Osteoblast (primary cell): ENCODE measurements around the gene RAB3C. TPM values are rescaled to one million over a fixed set of nuclear protein-coding genes. Genes with fewer than 3 reads are reported as not detected.

Source experiments
- DNase-seq: peaks from one replicate; pipeline ENCODE4 v3.0.0; 2011; ENCODE audit warnings: low spot score, mixed read lengths; ENCODE audit not compliant: insufficient read length; ENCODE audit errors: missing footprints
- H2AFZ ChIP-seq: 2 replicates; pipeline ENCODE4 v1.6.0; 2011; ENCODE audit warnings: mild to moderate bottlenecking, low read length
- H3K27ac ChIP-seq: 2 replicates; pipeline ENCODE4 v1.5.1; 2011; ENCODE audit warnings: mild to moderate bottlenecking, low read depth, low read length, moderate library complexity
- H3K27me3 ChIP-seq: 2 replicates; pipeline ENCODE4 v1.6.0; 2012; ENCODE audit warnings: mild to moderate bottlenecking, control low read depth, inconsistent platforms, low read length, moderate library complexity; ENCODE audit not compliant: insufficient read depth
- H3K36me3 ChIP-seq: 2 replicates; pipeline ENCODE4 v1.5.1; 2011; ENCODE audit warnings: mild to moderate bottlenecking, low read length, control low read depth, moderate library complexity; ENCODE audit not compliant: insufficient read depth
- H3K4me1 ChIP-seq: 2 replicates; pipeline ENCODE4 v1.5.1; 2011; ENCODE audit warnings: mild to moderate bottlenecking, low read length, control low read depth, moderate library complexity; ENCODE audit not compliant: insufficient read depth
- H3K4me2 ChIP-seq: 2 replicates; pipeline ENCODE4 v1.6.0; 2011; ENCODE audit warnings: mild to moderate bottlenecking, low read length; ENCODE audit not compliant: insufficient read depth
- H3K4me3 ChIP-seq: fragments of 200-600 bp; sonication (generic); 3 replicates; pipeline ENCODE4 v1.5.1; 2012; ENCODE audit warnings: mild to moderate bottlenecking, low read length, inconsistent platforms; ENCODE audit not compliant: insufficient read depth
- H3K79me2 ChIP-seq: 2 replicates; pipeline ENCODE4 v1.6.0; 2012; ENCODE audit warnings: mild to moderate bottlenecking, low read length, control low read depth, inconsistent platforms; ENCODE audit not compliant: insufficient read depth
- H3K9me3 ChIP-seq: 2 replicates; pipeline ENCODE4 v1.5.1; 2011; ENCODE audit warnings: low read depth, low read length, control low read depth
- H4K20me1 ChIP-seq: 2 replicates; pipeline ENCODE4 v1.6.0; 2012; ENCODE audit warnings: mild to moderate bottlenecking, low read length, control low read depth; ENCODE audit not compliant: insufficient read depth
- CTCF ChIP-seq: IDR thresholded peaks from 2 replicates; pipeline ENCODE4 v1.5.1; 2011; ENCODE audit warnings: mild to moderate bottlenecking, low read depth, low read length, moderate library complexity; ENCODE audit errors: extremely low read depth
- total RNA-seq: library from RNA; depleted of rRNA; stranded (reverse); fragments of >200 nt; gene quantifications from 2 replicates; pipeline ENCODE4 v1.2.3, GENCODE V29; 2012

RAB3C gene
- total RNA-seq, 1 donor: not detected

- H3K27me3 ChIP-seq: no peaks in the 10 kb centered on the region
- H3K4me2 ChIP-seq: no peak overlapping the region
- no peaks in the 10 kb centered on the region for H3K79me2 ChIP-seq
- no peaks in the 10 kb centered on the region for H3K9me3 ChIP-seq
- H3K4me1 ChIP-seq: no peaks in the 10 kb centered on the region
- no peaks in the 10 kb centered on the region for H3K36me3 ChIP-seq
- DNase-seq: no peak
- TF ChIP-seq CTCF: no peak
- no peak overlapping the region for H3K4me3 ChIP-seq
- no peaks in the 10 kb centered on the region for H4K20me1 ChIP-seq
- H3K27ac ChIP-seq: no peak overlapping the region
- H2AFZ ChIP-seq: no peak overlapping the region
Observed at GRCh38 chr5:58803056-58803455, 220.2 kb downstream of the RAB3C start.

GRCh38 chr5:58804291-58804690 is 221.4 kb downstream of the RAB3C start:
- no peak for DNase-seq
- no peak overlapping the region for H3K27ac ChIP-seq
- TF ChIP-seq CTCF: no peak
- no peaks in the 10 kb centered on the region for H4K20me1 ChIP-seq
- H3K9me3 ChIP-seq: no peaks in the 10 kb centered on the region
- H3K4me1 ChIP-seq: no peaks in the 10 kb centered on the region
- H3K36me3 ChIP-seq: no peaks in the 10 kb centered on the region
- no peaks in the 10 kb centered on the region for H3K27me3 ChIP-seq
- no peak overlapping the region for H3K4me3 ChIP-seq
- H3K4me2 ChIP-seq: no peak overlapping the region
- no peaks in the 10 kb centered on the region for H3K79me2 ChIP-seq
- no peak overlapping the region for H2AFZ ChIP-seq

GRCh38 chr5:58810086-58810485 is 227.2 kb downstream of the RAB3C start:
- H3K4me2 ChIP-seq: no peak overlapping the region
- H3K79me2 ChIP-seq: no peaks in the 10 kb centered on the region
- no peaks in the 10 kb centered on the region for H3K4me1 ChIP-seq
- DNase-seq: no peak
- no peak overlapping the region for H2AFZ ChIP-seq
- no peaks in the 10 kb centered on the region for H4K20me1 ChIP-seq
- H3K36me3 ChIP-seq: no peaks in the 10 kb centered on the region
- no peak for TF ChIP-seq CTCF
- peaks cover 3% of the 10 kb centered on the region for H3K27me3 ChIP-seq
- H3K9me3 ChIP-seq: no peaks in the 10 kb centered on the region
- no peak overlapping the region for H3K27ac ChIP-seq
- H3K4me3 ChIP-seq: no peak overlapping the region

GRCh38 chr5:58813855-58814254 is 231.0 kb downstream of the RAB3C start:
- Histone ChIP-seq H2AFZ (no peak overlapping the region), H3K4me1 (no peaks in the 10 kb centered on the region), H3K9me3 (no peaks in the 10 kb centered on the region), H3K27me3 (peaks cover 3% of the 10 kb centered on the region), H4K20me1 (no peaks in the 10 kb centered on the region), H3K27ac (no peak overlapping the region), H3K79me2 (no peaks in the 10 kb centered on the region), H3K36me3 (no peaks in the 10 kb centered on the region), H3K4me2 (no peak overlapping the region), H3K4me3 (no peak overlapping the region)
- TF ChIP-seq CTCF: no peak
- DNase-seq: no peak
